HG03439 (cell line): Measurements from ENCODE around the gene TBX10.
"Not testable (repeated sequence)": the region's sequence is repeated elsewhere in the genome, so short reads cannot be mapped to it uniquely, and the experiment has no call there.

Experiments used
- ATAC-seq: cut with Tn5 transposase; IDR thresholded peaks from one replicate; pipeline ENCODE4 v1.9.1; 2021; ENCODE audit warnings: mild to moderate bottlenecking, moderate library complexity; ENCODE audit not compliant: unreplicated experiment

TBX10 gene

DNA sequence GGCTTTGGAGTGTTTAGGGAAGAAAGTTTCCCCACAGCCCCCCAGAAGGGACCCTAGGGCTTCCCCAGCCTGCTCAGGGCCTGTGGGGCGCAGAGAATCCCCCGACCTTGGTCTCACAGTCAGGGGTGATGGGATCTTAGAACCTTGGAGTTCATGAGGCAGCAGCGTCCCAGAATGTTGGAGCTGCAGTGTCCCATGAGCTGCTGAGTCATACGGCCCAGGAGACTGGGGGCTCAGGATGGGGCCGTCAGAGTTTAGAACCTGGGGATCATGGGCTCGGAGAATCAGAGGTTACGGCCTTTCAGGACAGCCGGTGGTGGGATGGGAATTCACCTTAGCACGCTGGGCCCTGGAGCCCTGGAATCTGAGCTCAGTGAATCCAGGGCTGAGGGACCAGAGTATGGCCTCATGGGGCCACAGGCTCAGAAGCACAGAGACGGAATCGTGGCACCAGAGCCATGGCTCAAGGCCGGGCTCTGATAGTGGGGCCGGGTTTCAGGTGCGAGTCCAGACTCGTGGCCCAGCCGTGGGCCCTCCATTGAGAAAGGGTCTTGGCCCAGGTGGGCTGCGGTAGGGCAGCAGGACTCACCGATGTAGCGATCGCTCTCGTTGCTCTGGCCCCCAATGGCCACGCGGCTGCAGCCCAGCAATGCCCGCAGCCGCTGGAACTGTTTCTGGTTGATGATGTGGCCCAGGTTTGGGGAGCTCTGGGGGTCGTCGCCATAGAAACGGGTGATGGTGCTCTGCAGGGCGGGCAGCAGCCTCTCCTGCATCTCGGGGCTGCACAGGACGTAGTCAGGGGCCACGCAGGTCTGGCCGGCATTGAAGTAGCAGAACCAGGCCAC, 25.4 kb upstream of the TBX10 start:
- no peak for ATAC-seq

DNA sequence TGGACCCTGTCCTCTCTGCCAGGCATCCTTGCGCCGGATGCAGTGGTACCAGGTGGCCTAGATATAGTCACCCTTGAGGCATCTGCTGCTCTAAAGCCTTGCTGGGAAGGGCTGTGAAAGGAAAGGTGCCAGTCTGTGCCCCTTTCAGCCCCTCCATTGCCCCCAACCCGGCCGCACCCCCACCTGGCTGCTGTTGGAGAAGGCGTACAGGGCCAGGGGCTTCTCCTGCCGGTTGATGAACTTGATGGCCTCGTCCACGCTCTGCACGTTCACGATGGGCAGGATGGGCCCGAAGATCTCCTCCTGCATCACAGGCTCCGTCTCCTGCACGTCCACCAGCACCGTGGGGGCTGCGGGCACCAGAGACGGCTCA, 24.6 kb upstream of the TBX10 start:
- ATAC-seq, result no peak

DNA sequence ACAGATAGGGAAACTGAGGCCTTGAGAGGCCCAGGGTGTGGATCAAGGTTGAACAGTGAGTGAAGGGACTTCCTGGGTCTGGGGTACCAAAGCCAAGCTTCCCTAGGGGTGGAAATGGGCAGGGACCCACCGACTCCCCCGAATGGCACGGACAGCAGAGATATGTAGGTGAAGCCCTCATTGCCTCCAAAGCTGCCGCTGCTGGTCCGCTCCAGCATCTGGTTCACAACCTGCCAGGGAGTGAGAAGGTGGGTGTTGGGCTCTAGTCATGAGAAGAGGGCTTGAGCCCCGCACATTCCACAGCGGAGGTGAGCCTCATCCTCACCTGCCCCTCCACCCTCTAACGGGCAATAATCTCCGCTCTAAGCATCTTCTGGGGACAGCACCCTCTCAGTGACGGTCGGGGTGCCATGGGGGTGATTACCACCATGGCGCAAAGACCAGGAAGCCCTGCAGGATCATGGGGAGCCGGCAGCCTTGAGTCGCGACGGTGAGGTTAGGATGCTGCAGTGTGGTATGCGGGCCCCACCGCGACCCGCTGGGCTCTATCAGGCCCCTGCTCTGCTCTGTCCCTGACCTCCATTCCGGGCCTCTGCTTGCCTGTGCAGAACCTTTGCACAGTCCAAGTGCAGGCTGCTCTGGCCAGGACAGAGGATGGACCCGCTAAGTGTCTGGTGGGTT, 24.1 kb upstream of the TBX10 start:
- ATAC-seq, result no peak

DNA sequence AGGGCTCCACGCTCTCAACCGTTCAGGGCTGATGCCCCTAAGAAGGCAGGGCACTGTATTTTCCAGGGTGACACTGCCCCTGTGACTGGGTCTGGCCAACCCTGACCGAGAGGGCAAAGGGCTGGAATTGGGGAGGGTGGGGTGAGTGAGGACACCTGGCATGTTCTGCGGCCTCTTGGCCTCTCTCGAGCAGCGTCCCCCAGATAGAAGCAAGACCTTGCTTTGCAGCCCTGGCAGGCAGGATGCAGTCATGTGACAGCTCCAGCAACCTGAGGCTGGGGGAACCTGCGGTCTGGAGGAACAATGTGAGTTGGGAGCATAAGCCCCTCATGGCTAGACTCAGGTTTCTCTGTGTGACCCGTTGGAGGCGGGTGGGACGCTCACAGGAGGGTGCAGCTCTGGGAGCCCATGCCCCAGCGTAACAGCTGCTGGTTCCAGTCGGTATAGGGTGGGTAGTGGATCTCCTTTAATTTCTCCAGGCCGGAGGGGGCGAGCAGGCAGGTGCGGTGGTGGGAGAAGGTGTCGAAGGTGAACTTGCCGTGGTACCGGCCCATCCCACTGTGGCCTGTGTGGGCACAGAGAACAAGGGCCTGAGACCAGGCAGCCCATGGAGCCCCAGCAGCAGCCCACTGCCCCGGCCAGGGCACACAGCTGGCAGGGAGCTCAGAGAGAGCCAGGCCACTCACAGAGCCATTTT, 23.4 kb upstream of the TBX10 start:
- ATAC-seq, result no peak

DNA sequence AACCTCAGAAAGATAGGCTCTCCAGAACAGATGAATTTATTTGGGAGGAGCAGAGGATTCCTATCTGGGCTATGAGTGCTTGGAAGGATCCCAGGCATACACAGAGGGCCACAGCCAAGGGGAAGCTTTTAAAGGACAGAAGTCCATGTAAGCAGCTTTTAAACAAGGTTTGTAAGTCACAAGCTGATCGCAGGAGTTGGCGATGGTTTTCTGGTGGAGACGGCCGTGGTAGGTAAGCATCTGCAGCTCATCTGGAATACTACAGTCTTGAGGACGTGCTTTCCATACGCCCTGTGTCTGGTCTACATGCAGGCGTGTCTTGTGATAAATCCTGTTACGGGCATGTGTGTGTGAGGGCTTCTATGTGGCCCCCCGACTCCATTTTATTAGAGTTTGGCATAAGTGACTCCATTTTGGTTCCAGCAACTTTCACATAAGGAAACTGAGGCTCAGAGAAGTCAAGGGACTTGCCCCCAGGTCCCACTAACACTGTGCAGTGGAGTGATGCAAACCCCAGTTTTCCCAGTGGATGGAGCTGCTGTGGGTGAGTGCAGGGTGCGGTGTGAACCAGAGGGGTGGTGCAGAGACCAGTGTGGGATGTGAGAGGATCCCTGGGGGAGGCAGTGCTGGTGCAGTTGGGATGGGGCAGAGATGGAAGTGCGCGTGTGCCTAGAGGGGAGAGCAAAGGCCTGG, 22.7 kb upstream of the TBX10 start:
- ATAC-seq, result no peak

DNA sequence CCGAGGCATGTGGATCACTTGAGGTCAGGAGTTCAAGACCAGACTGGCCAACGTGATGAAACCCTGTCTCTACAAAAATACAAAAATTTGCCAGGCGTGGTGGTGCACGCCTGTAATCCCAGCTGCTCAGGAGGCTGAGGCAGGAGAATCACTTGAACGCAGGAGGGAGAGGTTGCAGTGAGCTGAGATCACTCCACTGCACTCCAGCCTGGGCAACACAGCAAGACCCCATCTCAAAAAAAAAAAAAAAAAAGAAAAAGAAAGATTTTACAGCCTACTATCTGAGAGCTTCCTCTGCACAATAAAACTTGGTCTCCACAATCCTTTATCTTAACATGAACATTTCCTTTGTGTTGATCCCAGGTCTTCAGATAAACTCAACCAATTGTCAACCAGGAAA, 21.2 kb upstream of the TBX10 start:
- not testable (repeated sequence) for ATAC-seq

DNA sequence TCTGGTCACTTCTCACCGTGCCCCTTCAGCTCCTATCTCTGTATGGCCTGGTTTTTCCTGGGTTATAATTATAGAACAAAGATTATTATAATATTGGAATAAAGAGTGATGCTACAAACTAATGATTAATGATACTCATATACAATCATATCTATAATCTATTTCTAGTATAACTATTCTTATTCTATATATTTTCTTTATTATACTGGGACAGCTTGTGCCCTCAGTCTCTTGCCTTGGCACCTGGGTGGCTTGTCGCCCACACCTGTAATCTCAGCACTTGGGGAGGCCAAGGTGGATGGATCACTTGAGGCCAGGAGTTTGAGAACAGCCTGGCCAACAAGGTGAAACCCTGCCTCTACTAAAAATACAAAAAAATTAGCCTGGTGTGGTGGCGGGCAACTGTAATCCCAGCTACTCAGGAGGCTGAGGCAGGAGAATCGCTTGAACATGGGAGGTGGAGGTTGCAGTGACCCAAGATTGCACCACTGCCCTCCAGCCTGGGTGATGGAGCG, 20.1 kb upstream of the TBX10 start:
- not testable (repeated sequence) for ATAC-seq

DNA sequence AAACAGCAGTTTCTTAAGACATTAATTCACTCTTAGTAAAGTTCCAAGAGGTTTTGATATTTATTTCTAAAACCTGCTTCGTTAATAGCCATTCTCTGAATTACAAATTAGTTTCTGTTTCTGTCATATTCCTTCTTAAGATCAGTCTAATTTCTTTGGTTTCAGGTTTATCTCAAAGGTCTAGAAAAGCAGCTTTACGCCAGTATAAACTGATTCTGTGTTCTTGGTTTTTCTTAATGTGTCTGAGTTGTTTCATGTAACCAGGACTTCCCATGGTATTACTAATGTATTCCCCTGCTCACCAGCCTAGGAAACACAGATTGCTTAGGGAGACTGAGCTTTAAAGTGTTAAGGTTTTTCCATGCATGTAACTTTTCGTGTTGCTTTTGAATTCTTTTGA, 17.7 kb upstream of the TBX10 start:
- ATAC-seq, result no peak

DNA sequence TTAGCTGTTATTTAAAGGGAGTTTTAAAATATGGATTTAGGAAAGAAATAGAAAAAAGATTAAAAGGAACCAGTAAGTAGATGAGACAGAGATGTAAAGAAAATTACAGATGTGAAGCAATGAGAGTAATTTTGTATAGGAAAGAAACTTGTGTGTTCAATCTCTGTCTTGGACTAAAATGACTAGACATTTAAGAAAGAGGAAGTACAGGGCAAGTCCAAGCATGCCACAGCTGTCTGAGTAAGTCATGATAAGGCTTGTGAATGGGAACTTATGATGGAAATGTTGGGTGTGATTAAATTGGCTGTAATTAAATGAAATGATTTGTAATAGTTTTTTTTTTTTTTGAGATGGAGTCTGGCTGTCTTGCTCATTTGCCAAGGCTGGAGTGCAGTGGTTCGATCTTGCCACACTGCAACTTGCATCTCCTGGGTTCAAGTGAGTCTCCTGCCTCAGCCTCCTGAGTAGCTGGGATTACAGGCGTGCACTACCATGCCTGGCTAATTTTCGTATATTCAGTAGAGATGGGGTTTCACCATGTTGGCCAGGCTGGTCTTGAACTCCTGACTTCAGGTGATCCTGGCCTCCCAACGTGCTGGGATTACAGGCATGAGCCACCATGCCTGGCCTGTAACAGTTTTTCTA, 16.8 kb upstream of the TBX10 start:
- no peak for ATAC-seq

DNA sequence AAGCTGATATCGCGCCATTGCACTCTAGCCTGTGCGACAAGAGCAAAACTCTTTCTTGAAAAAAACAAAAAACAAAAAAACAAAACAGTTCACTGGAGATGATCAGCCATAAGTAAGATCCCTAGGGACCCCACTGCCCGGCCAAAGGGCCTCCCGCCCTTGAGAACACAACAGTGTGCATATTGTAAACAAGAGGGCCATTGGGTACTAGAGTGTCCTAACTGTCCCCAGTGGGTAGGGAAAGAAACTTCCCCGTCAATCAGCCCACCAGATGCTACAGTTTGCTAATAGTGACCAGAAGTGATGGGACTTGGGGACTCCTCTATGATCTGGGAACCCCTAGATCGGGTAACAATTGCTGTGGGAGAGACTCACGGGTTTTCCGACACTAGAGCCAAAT, 14.7 kb upstream of the TBX10 start:
- ATAC-seq, result no peak

DNA sequence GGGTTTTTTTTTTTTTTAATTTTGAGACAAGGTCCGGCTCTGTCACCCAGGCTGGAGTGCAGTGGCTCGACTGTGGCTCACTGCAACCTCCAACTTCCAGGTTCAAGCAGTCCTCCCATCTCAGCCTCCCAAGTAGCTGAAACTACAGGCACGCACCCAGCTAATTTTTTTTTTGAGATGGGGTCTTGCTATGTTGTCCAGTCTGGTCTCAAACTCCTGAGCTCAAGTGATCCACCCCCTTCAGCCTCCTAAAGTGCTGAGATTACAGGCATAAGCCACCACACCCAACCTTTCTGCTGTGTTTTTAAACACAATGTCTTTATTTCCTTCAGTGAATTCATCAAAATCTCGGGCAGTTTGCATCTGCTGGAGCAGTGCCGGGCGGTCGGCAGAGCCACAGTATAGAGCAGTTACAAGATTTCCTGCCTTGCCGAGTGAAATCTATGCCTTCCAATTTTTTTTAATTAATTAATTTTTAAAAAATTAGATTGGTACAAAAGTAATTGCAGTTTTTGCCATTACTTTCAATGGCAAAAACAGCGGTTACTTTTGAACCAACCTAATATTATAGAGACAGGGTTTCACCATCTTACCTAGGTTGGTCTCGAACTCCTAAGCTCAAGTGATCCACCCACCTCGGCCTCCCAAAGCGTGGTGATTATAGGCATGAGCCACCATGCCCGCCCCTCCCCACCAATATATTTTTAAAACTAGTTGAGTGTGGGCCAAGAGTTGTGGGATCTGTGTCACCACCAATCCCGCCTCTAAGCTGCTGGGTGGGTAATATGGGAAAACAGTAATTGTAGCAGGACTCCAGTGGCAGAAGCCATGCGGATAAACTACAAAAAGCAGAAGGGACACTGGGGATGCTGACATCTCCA, 13.6 kb upstream of the TBX10 start:
- ATAC-seq, result no peak

DNA sequence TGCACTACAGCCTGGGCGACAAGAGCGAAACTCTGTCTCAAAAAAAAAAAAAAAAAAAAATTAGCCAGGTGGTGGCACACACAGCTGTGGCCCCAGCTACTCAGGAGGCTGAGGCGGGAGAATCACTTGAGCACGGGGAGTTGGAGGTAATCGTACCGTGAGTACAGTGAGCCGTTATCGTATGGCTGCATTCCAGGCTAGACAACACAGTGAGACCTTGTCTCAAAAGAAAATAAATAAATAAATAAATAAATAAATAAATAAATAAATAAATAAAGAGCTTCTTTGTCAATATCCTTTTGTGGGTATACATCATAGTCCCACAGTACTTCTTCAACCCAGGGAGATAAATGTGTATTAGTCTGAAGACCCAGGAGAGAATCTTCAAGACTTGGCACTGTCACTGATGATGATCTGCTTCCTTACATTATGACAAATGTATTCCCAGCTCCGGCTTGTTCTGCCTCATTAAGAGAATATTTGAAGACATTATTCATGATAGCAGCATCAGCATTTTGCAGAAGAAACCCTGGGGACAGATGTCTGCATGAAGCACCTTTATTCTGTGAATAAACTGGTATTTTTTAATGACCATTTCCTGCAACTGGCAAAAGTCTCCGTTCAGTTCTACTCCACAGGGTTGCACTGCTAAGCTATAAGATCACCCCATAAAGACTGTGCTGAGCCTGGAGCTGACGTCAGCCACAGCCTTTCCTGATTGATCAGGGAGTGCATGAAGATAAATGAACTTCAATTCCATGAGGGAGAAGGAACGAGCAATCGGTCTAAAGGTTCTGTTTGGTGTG, 12.6 kb upstream of the TBX10 start:
- ATAC-seq, result no peak

DNA sequence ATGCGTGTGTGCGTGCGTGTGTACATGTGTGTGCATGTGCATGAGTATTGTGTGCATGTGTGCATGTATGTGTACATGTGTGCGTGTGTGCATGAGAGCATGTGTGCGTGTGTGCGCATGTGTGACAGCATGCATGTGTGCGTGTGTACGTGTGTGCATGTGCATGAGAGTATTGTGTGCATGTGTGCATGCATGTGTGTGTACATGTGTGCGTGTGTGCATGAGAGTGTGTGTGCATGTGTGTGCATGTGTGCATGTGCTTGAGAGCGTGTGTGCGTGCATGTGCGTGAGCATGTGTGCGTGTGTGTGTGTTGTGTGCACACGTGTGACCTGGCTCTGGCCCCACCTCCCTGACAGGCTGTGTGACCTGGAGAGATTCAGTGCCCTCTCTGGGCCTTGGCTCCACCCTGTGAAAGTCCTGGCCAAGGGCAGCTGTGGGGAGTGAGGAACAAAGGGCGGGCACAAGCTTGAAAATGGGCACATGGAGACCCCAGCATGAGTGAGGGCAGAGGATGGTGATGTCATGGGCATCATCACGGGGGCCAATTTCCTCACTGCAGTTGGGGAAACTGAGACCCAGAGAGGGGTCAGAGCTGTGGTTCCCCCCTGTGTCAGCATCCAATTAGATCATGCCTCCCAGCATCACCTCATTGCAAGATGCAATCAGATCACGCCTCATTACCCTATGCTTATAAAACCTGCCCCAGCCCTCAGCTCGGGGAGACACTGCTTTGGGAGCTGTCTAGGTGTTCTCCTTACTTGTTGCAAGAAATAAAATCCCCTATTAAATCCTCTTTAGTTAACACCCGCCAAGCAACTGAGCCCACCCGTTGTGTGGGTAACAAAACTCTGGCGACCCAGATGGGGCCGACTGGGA, 10.3 kb upstream of the TBX10 start:
- no peak for ATAC-seq

DNA sequence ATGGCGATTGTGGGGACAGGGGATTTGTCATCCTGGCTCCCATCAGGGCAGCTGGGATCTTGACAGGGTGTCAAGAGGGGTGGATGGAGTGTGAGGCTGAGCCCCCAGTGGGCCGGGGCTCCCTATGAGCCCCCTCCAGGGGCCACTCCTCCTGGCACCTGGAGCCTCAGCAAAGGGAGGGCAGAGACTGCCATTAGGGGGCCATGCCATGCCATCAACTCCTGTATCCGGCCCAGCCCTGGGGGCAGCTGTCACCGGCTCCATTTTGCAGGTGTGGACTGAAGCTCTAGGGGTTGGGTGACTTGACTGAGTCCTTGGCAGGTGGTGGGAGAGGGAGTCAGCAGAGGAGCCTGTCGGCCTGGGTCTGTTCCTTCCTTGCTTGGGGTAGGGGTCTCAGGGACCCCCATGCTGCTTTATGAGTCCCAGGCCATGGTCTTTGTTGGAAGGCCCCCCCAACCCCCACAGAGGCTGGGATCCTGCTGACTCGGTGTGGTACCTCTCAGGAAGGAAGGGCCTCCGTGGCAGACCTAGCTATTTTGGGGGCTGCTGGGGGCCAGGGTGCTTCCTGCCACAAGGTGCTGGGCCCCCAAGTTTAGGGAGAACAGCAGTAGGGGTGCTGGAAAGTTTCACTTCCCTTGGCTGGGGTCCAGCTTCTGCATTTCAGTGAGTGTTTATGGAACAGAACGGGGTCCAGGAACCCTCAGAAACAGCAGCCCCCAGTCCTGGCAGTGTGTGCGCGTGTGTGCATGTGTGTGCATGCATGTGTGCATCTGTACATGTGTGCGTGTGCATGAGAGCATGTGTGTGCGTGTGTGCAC, 9.4 kb upstream of the TBX10 start:
- ATAC-seq, result no peak

DNA sequence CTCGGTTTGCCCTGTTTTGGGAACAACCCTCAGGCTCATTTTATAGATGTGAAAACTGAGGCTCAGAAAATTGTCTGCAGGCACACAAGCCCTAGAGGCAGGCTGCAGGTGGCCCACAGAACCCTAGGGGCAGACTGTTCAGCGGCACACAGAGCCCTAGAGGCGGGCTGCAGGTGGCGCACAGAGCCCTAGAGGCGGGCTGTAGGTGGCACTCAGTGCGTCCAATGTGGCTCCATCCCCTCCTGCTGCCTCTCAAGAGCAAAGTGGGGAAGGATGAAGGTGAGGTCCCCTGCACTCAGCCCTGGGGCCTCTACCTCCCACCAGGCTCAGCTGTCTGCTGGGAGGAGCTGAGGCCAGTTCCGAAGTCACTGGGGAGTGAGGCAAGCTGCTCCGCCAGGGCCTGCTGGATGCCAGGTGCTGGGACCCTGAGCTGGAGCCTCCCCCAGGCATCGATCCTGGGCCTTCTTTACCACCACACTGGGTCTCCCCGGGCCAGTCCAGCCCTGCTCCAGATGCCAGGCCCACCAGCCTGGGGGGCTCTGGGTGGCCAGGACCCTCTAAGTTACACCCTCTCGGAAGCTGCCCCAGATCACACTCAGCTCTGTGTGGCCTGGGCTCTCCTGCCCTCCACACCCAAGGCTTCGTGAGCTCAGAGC, 8.7 kb upstream of the TBX10 start:
- no peak for ATAC-seq

DNA sequence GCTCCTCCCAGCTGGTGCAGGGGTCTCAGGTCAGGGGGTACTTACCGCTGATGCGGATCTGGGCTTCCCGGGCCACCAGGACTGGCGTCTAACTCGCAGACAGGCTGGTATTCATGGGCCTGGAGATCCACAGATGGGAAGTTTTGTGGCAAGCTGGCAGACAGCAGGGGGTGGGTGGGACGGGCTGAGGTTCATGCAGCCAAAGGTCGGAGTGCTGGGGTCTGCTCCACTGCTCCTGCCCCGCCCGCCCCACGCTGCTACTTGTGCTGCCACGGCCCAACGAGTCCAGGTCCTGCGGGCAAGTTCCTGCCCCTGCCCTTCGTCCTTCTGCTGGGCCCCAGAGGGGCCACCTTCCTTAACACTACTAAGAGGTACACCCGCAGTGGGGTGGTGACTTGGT, 7.9 kb upstream of the TBX10 start:
- no peak for ATAC-seq
